Left colon (tissue), 2 donors: Measurements from ENCODE around the gene NRROS. TPM values are rescaled to one million over a fixed set of nuclear protein-coding genes. Genes with fewer than 3 reads are reported as not detected.

ENCODE experiments used
- ATAC-seq: fragments of 200-7000 bp; cut with Tn5 transposase; one replicate; pipeline ENCODE4 v1.9.1; 2020; ENCODE audit warnings: mild to moderate bottlenecking, moderate library complexity
- DNase-seq, 2 donors: peaks; one replicate each; pipeline ENCODE4 v3.0.0-alpha.2; 2020
- intact Hi-C, 2 donors: fragments of 100-400 bp; cut with DNase I in 1 of 2; cut with micrococcal nuclease in 1 of 2; formaldehyde crosslinking; loops; one replicate each; pipeline versions ENCODE4 v1.11.2 to v1.14.0; 2022; cut with DNase I, micrococcal nuclease
- total RNA-seq, 2 donors: library from RNA; stranded (reverse); fragmentation: NEBNext Ultra II Directional; extraction: Animal tissue kit (Norgen Biotek cat#: 25700); gene quantifications; one replicate each; pipeline ENCODE4 v1.2.1, GENCODE V29; 2021
- donor health status: DM: no; HTN: no; CAD: no.
- donor health status: DM: yes; HTN: yes; CAD: no.

NRROS gene
- total RNA-seq, 2 donors from 2014 or later = 1.3 to 4.0 TPM

GRCh38 chr3:196662711-196663571 is 23.4 kb downstream of the NRROS start:
- intact Hi-C loops = no loop called here
- ATAC-seq (no peak), DNase-seq (no peak)

GRCh38 chr3:196666001-196666867 is 26.7 kb downstream of the NRROS start:
- intact Hi-C loops = no loop called here
- DNase-seq (no peak), ATAC-seq (no peak)

GRCh38 chr3:196667056-196667825 is 27.7 kb downstream of the NRROS start:
- DNase-seq = no peak
- intact Hi-C loops = no loop called here
- ATAC-seq = no peak

- intact Hi-C loops = no loop called here
- ATAC-seq (no peak), DNase-seq (no peak)
Measured at GRCh38 chr3:196670339-196670738, 30.8 kb downstream of the NRROS start.

- ATAC-seq (no peak), DNase-seq (no peak)
- intact Hi-C loops = no loop called here
Measured at GRCh38 chr3:196673632-196674031, 34.1 kb downstream of the NRROS start.

- DNase-seq (no peak), ATAC-seq (no peak)
- intact Hi-C loops = no loop called here
Measured at GRCh38 chr3:196677353-196677752, 37.9 kb downstream of the NRROS start.

GRCh38 chr3:196677931-196678330 is 38.4 kb downstream of the NRROS start:
- no peak for DNase-seq
- intact Hi-C loops = no loop called here
- ATAC-seq = no peak

- peak; percentile 90 for ATAC-seq
- intact Hi-C loops = loop anchor here (5.0 to 10.0 kb wide), 2 partner anchors 70 to 77 kb away; no protein-coding TSS in a partner anchor
Measured at GRCh38 chr3:196684548-196685407, 45.3 kb downstream of the NRROS start.

GRCh38 chr3:196686436-196686835 is 46.9 kb downstream of the NRROS start:
- DNase-seq (no peak), ATAC-seq (no peak)
- intact Hi-C loops = loop anchor here (5.0 to 10.0 kb wide), 2 partner anchors 72 to 79 kb away; no protein-coding TSS in a partner anchor

More at GRCh38 chr3:196684548-196685407, 45.3 kb downstream of the NRROS start:
- peak; percentile 50 to 74 for DNase-seq

- no peak for ATAC-seq
- intact Hi-C loops = loop anchor here (5.0 to 10.0 kb wide), 2 partner anchors 74 to 81 kb away; no protein-coding TSS in a partner anchor
- no peak for DNase-seq
Measured at GRCh38 chr3:196688349-196688748, 48.9 kb downstream of the NRROS start.

GRCh38 chr3:196689941-196690660 is 50.6 kb downstream of the NRROS start:
- no peak for DNase-seq
- intact Hi-C loops = loop anchor here (5.0 to 10.0 kb wide), 2 partner anchors 75 to 83 kb away; no protein-coding TSS in a partner anchor
- no peak for ATAC-seq

- ATAC-seq (no peak), DNase-seq (no peak)
- intact Hi-C loops = no loop called here
Measured at GRCh38 chr3:196691386-196691785, 51.9 kb downstream of the NRROS start.

GRCh38 chr3:196694202-196694638 is 54.7 kb downstream of the NRROS start:
- intact Hi-C loops = no loop called here
- ATAC-seq (no peak), DNase-seq (no peak)

GRCh38 chr3:196694941-196695848 is 55.7 kb downstream of the NRROS start:
- intact Hi-C loops = no loop called here
- DNase-seq (no peak), ATAC-seq (no peak)

GRCh38 chr3:196695849-196696226 is 56.3 kb downstream of the NRROS start:
- intact Hi-C loops = no loop called here
- DNase-seq (no peak), ATAC-seq (no peak)

- intact Hi-C loops = no loop called here
- ATAC-seq (no peak), DNase-seq (no peak)
Measured at GRCh38 chr3:196697270-196697669, 57.8 kb downstream of the NRROS start.
